HPDE6-E6E7 (cell line): Measurements from ENCODE around the gene ZDHHC6.
"Not testable (repeated sequence)": the region's sequence is repeated elsewhere in the genome, so short reads cannot be mapped to it uniquely, and the experiment has no call there.

Source experiments
- DNase-seq: peaks from one replicate; pipeline ENCODE4 v3.0.0; 2011; ENCODE audit warnings: missing footprints; ENCODE audit errors: extremely low spot score

The ZDHHC6 gene

DNA sequence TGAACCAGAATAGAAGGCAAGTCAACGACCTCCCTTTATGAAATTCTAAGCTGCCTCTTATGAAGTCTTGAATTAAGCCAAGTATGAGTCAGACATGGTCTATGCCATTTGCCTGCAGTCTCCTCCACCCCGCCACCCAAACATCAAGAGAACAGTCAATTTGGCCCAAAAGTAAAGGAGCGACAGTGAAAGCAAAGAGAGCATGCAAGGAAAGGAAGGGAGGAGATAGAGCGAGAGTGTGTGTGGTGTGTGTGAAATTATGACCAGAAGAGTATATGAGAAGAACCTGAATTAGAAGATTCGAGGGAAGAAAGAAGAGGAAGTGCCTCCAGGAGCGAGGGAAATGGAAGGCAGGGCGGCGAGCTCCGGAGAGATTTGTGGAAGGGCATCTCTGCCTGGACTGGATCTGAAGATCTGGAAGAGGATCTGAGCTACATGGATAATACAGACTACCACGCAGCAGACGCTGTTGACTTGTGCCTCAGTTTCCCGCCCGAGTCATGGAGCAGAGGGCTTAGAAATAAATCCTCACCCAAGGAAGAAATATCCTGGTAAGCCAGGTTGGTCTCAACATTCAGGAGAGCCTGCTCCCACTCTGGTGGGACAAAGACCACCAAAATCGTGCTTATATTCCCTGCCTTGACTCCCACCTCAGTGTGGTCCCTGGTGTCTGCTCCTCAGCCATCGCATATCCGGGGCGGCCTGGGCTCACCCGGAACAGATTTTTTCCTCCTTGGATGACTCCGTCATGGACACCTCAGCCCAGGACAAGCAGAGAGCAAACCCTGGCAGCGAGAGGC, 459 bp downstream of the ZDHHC6 start:
- DNase-seq, result no peak

DNA sequence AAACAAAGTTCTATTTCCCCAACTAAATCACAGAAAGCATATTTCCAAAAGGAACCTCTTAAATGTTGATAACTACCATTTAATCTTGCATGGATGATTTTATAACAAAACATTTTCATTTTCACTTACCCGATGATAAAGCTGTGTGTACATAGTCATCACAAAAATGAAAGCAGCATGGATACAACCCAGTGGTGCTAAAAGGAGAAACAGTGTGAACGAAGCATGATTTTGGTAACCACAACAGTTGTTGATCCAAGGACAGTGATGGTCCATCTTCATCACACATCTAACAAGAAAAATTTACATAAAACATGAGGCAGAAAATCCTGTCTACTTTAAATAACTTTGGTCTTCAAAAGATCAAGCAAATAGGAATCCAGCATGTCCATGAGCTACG, 4.7 kb downstream of the ZDHHC6 start:
- DNase-seq, result no peak

- DNase-seq, result no peak
Measured at GRCh38 chr10:112441520-112441919, 5.2 kb downstream of the ZDHHC6 start.

DNA sequence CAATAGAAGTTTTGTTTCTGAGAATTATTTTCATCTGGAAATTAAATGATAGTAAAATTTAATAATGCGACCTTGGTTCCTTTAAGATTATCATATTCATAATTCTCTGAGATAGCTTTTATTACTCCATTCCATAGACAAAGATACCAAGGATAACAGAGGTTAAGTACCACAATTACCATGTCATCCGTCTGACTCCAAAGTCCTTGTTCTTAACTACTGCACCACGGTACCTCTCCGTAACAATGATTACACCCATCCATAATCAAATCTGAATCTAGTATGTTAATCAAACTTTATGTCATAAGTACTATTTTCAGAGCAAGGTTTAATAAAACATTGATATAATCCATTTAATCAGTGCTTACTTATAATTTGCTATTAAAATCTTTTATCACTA, 8.4 kb downstream of the ZDHHC6 start:
- DNase-seq, result no peak

DNA sequence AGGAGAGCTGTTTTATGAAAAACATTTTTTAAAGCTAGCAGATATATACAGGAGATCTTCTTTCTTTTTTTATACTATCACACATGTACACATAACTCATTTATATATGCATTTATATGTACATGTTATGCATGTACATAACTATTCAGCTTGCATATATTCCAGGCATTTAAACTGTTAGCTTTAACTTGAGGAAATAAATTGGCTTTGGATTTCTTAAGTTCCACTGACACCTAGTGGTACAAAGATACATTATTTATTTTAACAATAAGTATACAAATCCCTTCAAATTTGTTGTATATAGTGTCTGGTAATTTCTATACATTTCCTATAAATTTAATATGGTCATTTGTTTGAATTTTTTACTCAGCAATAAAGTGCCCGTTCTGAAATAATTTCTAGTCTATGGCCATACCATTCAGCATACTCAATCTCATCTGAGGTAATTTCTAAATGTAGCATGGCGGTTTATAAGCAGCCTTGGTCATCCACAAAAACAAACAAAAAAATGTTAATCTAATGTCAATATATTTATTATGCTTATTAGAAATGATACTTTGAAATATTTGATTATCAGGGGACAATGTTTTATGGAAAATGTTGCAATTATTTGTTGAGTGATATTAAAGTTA, 11.6 kb downstream of the ZDHHC6 start:
- no peak for DNase-seq

- DNase-seq, result no peak
Measured at GRCh38 chr10:112433136-112433535, 13.6 kb downstream of the ZDHHC6 start.

DNA sequence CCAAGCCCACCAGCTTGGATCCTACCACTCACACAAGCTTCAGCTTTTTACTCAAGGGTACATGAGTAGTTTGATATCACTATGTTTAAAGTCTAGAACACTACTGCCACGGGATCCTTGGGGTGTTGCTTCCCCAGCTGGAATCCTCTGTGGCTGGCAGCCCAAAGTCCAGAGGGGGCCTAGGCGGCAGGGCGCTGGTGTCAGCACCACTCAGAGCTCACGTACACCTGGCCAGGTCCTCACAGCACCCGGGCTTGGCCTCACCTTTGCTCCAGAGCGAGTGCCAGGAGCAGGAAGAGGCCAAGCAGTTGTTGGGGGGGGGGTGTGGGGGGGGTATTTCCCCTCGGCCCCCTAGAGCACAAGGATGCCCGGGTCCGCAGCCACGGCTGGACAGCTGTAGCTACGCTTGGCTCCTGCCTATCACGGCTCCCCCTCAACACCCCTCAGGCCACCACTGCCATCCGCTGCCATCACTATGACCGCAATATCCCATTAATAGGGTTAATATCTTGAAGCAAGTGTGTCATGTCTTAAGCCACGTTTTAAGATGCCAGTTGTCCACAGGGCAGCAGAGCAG, 17.0 kb downstream of the ZDHHC6 start:
- no peak for DNase-seq

DNA sequence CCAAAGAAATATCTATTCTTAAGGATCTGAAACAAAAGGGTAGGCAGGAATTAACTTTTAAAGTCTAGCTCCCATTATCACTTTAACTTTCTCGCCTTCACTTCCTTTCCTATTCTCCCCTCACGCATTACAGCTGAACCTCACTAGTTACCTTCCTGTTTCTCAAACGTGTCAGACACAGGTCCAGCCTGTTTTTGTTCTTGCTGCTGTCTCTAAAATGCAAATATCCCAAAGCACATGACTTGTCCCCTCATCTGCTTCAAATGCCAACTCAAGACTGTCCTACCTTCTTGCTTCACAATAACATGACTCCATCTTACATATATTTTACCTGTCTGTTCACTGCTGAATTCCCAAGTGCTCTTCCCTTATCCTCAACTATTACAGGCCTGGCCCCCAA, 17.6 kb downstream of the ZDHHC6 start:
- DNase-seq, result no peak

DNA sequence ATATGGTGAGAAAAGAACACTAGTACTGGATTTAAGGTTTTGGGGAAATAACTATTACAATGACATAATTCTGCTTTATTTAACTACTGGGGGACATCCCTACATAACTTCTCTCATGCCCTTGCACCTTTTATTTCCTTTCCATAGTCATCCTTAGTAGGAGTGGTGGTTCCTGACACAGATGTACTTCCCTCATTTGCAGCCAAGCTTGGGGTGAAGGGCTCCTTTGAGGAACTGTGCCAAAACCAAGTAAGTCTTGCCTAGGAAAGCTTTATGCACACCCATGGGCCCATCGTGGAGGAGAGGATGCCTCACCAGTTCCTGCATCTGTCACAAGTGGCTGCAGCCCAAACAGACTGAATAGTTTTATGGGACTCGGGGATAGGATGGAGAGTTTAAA, 20.6 kb downstream of the ZDHHC6 start:
- no peak for DNase-seq

DNA sequence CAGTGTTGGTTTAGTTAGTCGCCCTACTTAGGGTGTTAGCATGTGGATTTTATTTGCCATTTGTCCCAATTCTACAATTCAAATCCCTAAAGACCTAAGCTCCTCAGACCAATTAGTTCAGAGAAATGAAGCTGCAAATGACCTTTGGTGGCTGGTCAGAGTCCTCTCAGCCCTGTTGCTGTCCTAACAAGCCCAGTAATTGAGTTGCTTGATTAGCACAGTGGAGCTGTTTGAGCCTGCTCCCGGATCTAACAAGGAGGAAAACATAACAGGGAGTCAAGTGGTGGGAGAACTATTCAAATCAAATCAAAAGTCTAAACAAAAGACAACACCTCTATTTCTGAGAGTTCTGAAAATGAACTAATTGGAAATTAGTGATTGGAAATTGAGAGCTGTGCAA, 22.1 kb downstream of the ZDHHC6 start:
- DNase-seq, result no peak

- no peak for DNase-seq
Measured at GRCh38 chr10:112421731-112422130, 25.0 kb downstream of the ZDHHC6 start.

DNA sequence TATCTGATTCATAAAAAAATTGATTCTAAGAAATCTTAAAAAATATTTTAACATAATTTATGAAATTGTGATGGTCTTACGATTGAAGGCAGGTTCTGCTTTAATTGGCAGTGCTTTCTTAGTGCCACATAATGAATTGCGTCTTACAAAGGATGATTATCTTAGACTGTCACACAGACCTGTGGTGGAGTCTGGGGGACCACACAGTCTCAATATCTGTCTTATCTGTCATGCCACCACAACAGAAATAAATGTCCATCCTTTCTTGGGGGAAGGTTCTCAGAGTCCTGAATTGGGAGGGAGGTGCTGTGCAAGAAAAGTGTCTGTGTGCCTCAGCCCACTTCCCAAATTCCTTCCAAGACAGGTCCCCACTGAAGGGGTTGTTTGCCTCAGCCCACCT, 34.0 kb downstream of the ZDHHC6 start:
- DNase-seq, result no peak

DNA sequence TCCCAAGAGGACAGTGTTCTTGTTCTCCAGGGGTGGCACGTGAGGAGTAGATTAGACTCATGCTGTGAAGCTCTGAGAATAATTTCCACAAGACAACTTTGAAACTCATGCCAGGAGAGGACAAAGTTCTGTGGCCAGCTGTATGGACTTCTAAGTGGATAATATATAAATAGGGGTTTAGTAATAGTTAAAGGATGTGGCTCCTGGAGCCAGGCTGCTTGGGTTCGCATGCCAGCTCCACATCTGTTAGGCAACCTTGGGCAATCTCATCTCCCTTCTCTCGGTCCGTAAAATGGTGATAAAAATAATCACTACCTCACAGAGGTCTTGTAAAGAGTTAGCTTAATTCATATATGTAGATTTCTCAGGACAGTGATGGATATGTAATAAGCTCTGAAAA, 37.0 kb downstream of the ZDHHC6 start:
- no peak for DNase-seq

DNA sequence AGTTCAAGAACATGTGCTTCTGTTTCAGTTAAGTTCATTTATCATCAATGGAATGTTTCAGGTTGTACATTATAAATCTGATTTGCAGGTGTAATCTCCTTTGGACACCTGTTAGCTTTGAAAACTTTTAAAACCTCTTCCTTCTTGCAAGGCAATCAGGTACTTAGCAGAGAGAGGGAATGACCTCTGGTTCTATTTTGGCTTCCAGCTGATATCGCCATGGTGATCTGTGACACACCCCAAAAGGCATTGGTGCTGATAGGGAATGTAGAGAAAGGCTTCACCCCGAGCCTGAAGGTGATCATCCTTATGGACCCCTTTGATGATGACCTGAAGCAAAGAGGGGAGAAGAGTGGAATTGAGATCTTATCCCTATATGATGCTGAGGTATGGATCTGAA, 37.4 kb downstream of the ZDHHC6 start:
- DNase-seq, result no peak

- DNase-seq, result no peak
Measured at GRCh38 chr10:112407696-112408095, 39.0 kb downstream of the ZDHHC6 start.

DNA sequence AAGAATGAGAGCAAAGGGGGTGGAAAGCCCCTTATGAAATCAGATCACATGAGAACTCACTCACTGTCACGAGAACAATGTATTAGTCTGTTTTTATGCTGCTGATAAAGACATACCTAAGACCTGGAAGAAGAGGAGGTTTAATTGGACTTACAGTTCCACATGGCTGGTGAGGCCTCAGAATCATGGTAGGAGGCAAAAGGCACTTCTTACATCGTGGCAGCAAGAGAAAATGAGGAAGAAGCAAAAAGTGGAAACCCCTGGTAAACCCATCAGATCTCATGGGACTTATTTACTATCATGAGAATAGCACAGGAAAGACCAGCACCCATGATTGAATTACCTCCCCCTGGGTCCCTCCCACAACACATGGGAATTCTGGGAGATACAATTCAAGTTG, 39.9 kb downstream of the ZDHHC6 start:
- not testable (repeated sequence) for DNase-seq

GRCh38 chr10:112404617-112405016, 42.1 kb downstream of the ZDHHC6 start:
- peak; percentile 50 for DNase-seq

DNA sequence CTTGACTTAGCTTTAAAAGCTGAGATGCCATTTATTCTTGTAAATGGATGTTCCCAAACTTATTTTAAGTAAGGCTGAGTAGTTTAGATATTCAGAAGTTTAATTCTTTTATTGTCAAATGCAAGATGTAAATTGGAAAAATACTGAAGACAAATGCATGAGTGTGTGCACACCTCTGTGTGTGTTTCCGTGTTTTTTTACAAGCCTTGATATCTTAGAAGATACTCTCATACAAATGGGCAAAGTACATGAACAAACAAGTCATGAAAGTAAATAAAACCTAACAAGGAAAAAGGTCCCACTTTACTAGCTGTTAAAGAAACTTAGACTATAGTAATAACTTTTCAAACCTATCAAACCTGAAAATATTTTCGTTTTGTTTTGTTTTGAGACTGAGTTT, 43.8 kb downstream of the ZDHHC6 start:
- no peak for DNase-seq

DNA sequence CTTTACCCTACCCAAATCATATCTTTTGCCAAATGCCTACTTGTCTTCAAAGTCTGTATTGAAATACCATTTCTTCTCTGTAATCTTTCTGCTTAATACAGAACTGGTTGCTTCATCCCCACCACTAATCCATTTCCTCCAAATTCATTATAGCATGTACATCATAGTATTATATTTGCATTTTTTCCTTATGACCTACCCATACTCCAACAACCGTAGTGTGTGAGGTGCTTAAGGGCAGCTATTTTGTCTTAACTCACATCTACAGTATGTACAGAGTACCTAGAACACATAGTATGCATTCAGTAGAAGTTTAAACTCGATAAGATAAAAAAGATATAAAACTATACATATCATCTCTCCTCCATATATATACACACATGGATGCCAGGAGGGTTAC, 49.1 kb downstream of the ZDHHC6 start:
- no peak for DNase-seq

DNA sequence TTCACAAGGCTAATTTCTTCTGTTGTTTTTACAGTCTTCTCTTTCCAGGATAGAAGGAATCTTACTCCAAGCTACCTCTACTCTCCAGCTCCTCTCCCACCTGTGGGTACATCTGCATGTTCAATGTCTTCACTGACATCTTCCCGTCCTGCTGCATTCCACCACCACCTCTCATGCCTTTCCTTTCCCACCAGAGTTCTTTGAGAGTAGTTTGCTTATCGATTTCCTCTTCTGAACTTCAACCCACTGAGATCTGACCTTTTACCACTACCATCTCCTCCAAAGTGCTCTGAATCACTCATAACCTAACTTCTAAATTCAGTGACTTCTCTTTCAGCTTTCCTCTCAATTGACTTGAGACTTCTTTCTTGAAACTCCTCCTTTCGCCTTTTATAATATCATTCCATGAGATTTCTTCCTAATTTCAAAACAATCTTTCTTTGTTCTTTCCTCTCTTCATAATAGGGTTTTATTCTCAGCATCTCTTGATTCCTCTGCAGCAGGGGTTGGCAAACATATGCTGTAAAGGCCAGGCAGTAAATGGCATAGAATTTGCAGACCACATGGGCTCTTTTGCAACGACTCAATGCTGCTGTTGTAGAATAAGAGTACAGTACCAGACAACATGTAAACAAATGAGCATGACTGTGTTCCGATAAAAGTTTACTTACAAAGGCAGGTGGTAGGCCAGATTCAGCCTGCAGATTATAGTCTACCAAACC, 50.7 kb downstream of the ZDHHC6 start:
- no peak for DNase-seq

DNA sequence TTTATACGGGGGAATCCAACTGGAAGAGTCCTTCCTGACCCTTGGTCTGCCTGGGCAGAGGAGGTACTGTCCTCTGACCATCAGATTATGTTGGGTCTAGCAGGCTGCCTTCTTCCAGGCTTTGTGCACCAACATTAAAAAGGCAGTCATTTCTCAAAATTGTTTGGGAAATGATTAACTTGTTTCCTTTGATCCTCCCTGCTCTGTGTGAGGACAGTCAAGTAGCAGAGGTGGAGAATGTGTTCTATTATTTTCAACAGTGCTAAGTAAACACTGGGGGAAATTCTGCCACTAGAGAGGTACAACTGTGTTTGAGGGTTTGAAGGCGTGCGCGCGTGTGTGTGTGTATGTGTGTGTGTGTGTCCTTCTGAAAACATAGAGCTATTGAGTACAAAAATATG, 52.2 kb downstream of the ZDHHC6 start:
- DNase-seq, result no peak

DNA sequence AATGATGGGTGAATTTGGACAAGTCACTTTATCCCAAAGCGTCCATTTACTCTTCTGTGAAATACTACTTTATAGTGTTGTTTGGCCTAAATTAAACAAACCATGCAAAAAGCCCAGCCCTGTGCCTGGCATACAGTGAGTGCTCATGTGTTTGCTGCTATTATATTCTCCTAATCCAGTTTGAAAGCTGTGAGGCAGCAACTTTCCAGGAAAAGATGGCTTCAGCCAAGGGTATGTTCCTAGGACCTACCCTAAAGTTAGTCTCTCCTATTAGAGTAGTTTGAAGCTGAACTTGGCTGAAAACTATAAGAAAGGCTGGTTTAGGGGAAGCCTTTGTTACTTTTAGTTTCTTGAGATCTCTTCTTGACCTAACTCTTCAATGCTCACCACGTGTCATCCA, 52.9 kb downstream of the ZDHHC6 start:
- no peak for DNase-seq

DNA sequence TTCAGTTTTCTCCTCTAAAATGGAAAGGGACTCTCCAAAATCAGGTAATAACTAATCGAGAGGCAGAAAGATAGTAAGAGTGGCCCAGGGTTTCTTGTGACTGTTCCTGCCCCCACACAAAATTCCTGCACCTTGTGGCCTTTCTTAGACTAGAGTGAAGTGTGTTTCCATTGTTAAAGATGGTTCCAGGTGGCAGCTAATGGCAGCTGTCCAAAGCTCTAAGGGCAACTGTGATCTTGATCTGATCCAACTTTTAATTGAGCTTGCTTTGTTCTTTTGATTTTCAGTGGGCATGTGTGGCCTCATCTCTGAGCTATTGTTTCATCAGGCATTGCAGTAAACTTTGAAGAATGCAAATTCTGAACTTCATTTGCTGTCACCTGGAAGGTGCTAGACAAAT, 53.4 kb downstream of the ZDHHC6 start:
- DNase-seq, result no peak
